GM11168 (cell line): Measurements from ENCODE around the gene CELF4.

Experiments used
- in situ Hi-C: fragments of 300-500 bp; cut with MboI; formaldehyde crosslinking; loops from one replicate; pipeline ENCODE4 v1.12.0; 2022; ENCODE audit warnings: low sequenced_read_pairs; ENCODE audit not compliant: unreplicated experiment

The CELF4 gene

GRCh38 chr18:37280701-37281393 lies 284.8 kb downstream of the CELF4 start:
- in situ Hi-C loops: no loop called here

GRCh38 chr18:37277804-37278203 lies 287.8 kb downstream of the CELF4 start:
- in situ Hi-C loops: no loop called here

- in situ Hi-C loops: no loop called here
Measured at GRCh38 chr18:37276111-37276890, 289.3 kb downstream of the CELF4 start.

- in situ Hi-C loops: no loop called here
Measured at GRCh38 chr18:37275237-37275741, 290.3 kb downstream of the CELF4 start.

- in situ Hi-C loops: no loop called here
Measured at GRCh38 chr18:37274309-37275236, 291.0 kb downstream of the CELF4 start.

- in situ Hi-C loops: no loop called here
Measured at GRCh38 chr18:37272841-37273240, 292.8 kb downstream of the CELF4 start.

- in situ Hi-C loops: no loop called here
Measured at GRCh38 chr18:37272226-37272625, 293.4 kb downstream of the CELF4 start.

GRCh38 chr18:37270666-37271052 lies 294.9 kb downstream of the CELF4 start:
- in situ Hi-C loops: no loop called here

GRCh38 chr18:37270038-37270665 lies 295.4 kb downstream of the CELF4 start:
- in situ Hi-C loops: no loop called here

- in situ Hi-C loops: no loop called here
Measured at GRCh38 chr18:37266290-37266689, 299.3 kb downstream of the CELF4 start.

GRCh38 chr18:37265382-37265781 lies 300.2 kb downstream of the CELF4 start:
- in situ Hi-C loops: no loop called here

- in situ Hi-C loops: no loop called here
Measured at GRCh38 chr18:37264956-37265355, 300.6 kb downstream of the CELF4 start.

- in situ Hi-C loops: no loop called here
Measured at GRCh38 chr18:37261988-37262387, 303.6 kb downstream of the CELF4 start.

- in situ Hi-C loops: no loop called here
Measured at GRCh38 chr18:37261246-37261840, 304.3 kb downstream of the CELF4 start.

- in situ Hi-C loops: no loop called here
Measured at GRCh38 chr18:37260367-37261093, 305.1 kb downstream of the CELF4 start.

GRCh38 chr18:37259711-37260110 lies 305.9 kb downstream of the CELF4 start:
- in situ Hi-C loops: no loop called here

- in situ Hi-C loops: no loop called here
Measured at GRCh38 chr18:37258819-37259218, 306.8 kb downstream of the CELF4 start.

GRCh38 chr18:37258131-37258530 lies 307.5 kb downstream of the CELF4 start:
- in situ Hi-C loops: no loop called here

- in situ Hi-C loops: no loop called here
Measured at GRCh38 chr18:37254973-37255372, 310.6 kb downstream of the CELF4 start.
